Measurements from ENCODE around the gene ADAM10.
"Not testable (repeated sequence)": the region's sequence is repeated elsewhere in the genome, so short reads cannot be mapped to it uniquely, and the experiment has no call there.

Gene ADAM10

DNA sequence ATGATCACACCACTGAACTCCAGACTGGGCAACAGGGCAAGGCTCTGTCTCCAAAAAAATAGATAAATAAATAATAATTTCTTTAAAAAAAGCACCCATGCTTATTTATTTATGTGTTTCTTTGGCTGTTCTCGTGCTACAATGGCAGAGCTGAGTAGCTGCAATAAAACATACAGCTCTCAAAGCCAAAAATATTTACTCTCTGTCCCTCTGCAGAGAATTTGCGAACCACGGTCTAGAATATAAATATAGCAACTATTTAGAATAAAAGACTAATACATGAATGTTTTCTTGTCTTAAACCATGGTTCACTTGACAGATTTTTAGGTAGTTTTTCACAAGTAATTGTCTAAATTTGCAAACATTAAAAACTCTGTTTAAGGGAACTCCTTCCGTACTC lies 72.7 kb downstream of the ADAM10 start:
- no peak for DNase-seq (ENCODE audit: low read depth)

DNA sequence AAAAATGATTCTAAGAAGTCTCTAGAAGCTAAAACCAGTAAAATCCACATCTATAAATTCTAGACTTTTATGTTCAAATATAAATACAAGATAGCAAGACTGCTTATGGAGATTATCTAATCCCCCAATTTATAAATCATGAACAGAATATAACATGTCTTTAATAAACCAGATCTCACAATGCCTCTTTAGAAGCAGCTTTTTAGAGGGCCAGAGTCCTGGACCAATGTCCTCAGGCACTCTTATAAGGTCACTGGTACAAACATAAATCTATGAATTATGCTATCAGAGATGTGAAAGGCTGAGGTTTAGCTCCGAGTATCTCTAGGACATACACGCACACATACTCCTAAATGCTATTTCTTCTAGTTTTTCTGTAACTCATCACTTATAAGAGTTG lies 78.3 kb downstream of the ADAM10 start:
- no peak for DNase-seq (ENCODE audit: low read depth)

DNA sequence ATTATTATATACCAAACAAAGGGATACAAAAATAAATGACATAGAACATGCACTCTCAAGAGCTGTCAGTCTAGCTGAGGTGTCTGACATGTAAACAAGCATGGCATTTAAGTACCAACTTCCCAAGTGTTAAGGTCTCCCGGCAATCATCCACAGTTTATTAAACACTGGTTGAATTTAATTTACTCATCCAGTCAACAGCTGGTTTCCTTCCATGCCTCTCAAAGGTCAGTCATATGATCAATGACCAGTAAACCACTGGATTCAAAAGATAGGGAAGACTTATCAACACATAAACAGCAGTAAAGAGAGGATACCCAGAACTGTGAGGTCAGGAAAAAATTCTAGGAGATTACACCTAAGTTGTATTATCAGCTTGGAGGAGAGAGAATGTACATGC lies 80.4 kb downstream of the ADAM10 start:
- no peak for DNase-seq (ENCODE audit: low read depth)

DNA sequence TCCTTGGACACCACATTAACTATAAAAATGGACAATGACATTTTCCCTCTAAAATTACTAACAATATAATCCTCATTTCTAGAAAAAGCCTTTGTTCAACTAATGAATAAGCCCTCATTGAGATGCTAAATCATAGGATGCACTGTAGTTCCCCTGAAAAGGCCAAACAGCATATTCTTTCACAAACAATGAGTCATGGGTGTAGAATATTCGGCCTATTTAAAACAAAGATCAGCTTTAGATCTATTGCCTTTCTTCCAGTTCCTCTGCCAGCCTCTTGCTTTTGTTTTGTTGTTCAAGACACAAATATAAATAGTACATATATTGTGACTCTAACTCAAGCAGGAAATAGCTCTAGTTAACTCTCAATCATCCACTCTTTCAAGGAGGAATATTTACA lies 82.5 kb downstream of the ADAM10 start:
- DNase-seq (ENCODE audit: low read depth): peak; percentile 35

DNA sequence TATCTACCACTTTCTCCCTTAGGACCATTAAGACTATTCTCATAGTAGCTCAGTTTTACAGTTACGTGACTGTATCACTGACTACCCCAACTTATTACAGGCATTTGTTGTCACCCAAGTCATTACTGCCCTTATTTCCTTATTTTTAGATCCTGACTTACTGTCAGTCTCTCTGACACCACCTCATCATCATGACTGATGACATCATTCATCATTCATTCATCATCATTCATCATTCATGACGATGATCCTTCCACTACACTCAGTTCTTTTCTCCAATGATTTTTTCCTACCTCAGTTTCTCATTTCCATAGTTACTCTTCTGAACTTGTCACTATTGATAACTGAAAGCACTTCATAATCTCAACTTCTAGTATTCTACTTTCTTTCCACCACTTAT lies 83.8 kb downstream of the ADAM10 start:
- DNase-seq (ENCODE audit: low read depth): no peak

DNA sequence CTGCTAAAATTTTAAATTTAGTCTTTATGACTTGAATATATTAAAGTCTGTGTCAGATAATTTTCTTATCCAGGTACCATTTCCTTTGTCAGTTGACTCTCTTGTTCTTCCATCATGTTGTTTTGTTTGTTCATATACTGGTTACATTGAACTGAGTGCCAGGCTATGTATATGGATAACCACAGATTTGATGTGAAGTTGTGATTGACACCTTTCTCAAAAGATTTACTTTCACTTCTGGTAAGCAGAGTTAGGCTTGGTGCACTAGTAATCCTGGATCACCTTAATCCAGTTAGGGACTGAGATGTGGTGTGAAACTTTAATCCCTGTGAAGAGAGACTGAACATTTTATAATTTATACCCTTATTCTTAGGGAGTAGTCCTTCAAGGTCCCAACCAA lies 99.4 kb downstream of the ADAM10 start:
- DNase-seq (ENCODE audit: low read depth): no peak

DNA sequence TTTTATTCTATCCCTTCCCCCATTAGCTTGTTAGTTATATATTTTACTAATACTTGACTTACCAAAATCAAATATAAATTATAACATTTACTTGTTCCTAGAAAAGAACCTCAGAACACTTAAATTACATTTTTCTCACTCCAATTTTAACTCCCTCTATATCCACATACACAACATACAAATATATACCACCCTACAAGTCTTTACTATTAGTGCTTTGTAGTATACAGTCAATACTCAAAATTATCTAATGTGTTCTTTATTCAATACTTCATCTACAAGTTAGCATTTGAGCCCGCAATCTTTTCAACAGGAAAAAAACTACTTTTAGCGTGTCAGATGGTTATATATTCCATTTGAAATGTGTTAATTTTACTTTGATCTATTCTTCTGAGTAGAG lies 100.3 kb downstream of the ADAM10 start:
- no peak for DNase-seq (ENCODE audit: low read depth)

DNA sequence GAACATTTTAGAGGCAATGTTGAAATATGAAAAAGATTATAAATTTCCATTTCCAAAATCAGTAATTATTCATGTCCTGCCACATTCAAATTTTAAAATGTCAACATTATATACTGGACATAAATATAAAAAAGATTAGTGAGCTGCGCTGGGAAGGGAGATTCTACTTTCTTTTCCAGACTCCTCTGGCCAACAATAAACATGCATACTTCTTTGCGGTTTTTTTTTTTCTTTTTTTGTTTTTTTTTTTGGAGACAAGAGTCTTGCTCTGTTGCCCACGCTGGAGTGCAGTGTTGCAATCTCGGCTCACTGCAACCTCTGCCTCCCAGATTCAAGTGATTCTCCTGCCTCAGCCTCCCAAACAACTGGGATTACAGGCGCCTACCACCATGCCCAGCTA lies 105.5 kb downstream of the ADAM10 start:
- no peak for DNase-seq (ENCODE audit: low read depth)

DNA sequence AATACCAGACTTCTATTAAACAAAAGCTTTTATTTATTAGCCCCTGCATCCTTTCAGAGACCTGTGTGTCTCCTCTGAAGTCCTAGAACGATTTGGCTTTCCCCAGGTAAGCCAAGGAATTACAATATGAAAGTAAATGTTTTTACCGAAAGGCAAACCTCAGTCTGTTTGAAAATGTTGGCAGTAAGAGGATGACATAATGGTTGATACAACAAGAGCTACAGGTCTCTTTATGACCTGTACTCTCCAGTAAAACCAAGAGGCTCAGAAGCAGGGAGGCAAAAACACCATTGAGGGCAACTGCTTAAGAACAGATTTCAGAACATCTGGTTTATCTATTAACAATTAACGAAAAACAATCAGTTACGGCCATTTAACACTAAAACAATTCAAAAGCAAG lies 107.8 kb downstream of the ADAM10 start:
- DNase-seq (ENCODE audit: low read depth): no peak

DNA sequence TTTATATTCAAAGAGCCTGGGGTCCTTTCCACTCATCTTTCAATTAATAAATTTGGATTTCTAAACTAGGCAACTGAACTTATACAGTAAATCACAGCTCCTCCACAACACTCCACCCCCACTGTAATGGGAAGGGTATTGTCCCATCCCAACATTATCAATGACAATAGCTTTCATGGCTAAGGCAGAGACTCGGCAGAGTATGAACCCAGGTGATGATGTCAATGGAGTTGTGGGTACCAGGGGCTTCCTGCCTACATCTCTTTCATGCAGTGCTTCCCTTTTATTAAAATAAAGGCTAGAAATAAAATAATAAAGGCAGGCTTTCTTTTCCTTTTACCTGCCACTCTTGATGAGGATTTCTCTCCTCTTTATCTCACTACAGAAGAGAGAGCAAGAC lies 109.5 kb downstream of the ADAM10 start:
- no peak for DNase-seq (ENCODE audit: low read depth)

DNA sequence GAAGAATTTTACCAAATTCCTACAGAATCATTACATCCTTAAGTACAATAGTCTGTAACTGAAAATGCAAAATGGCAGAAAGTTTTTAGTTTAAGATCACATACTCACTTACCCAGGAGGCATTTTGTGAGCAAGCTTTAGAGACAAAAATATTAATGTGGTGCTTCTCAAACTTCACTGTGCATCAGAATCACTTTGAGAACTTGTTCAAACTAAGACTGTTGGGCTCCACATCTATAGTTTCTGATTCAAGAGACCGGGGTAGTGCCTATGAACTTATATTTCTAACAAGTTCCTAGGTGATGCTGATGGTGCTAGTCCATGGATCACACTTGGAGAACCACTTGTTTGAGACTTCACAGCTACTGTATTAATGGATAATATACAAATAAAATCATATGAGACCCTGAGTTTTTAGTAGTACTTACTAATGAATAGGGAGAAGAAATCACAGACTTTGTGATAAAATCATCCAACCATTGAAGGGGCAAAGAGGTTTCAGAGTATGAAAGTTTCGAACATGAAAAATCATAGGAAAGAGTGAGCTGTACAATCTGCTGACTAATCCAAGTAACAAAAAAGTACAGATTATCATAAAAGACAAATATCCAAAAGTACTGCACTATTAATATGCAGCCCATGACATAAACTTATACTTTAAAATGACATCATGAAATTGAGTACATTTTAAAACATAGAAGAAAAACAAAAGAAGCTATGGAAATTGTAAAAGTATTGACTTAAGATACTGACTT lies 110.3 kb downstream of the ADAM10 start:
- DNase-seq (ENCODE audit: low read depth): no peak

DNA sequence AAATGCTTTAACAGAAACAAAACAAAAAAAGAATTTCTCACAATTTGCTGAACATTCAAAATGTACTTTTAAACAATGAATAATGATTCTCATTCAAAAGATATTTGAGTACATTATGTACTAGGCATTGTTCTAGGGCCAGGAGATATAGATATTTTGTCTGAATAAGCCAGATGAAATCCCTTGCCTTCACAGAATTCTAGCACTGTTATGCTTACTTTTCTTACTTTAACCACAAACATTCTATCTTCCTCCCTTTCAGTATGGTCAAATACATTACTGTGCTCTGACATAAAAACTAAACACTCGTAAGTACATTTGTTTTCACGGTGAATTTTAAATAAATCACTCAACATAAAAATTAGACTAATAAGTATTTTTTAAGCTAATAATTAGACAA lies 116.7 kb downstream of the ADAM10 start:
- no peak for DNase-seq (ENCODE audit: low read depth)

DNA sequence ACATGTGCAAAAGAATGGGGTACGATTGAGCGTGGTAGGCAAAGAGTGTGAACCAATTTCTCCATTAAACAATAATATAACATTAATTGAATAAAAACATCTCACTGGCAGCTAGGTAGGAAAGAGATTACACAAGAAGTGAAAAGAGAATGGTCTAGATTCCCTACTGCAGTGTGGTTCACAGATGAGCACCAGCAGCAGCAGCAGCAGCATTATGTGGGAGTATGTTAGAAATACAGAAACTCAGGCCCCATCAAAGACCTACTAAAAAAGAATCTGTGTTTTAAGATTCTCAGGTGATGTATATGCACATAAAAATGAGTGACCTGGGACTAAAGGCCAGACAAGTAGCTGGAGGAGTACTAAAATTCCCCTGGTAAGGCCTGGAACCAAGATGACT lies 118.2 kb downstream of the ADAM10 start:
- no peak for DNase-seq (ENCODE audit: low read depth)

DNA sequence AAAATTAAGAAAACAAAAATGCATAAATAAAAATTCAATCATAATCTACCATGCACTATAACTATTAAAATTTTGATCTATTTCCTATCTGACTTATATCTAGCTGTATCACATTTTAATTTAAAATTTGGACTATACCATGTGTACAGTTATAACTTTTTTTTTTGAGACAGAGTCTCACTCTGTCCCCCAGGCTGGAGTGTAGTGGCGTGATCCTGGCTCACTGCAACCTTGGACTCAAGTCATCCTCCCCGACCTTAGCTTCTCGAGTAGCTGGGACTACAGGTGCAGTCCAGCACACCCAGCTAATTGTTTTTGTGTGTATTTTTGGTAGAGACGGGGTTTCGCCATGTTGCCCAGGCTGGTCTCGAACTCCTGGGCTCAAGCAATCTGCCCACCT lies 119.9 kb downstream of the ADAM10 start:
- DNase-seq (ENCODE audit: low read depth): no peak

DNA sequence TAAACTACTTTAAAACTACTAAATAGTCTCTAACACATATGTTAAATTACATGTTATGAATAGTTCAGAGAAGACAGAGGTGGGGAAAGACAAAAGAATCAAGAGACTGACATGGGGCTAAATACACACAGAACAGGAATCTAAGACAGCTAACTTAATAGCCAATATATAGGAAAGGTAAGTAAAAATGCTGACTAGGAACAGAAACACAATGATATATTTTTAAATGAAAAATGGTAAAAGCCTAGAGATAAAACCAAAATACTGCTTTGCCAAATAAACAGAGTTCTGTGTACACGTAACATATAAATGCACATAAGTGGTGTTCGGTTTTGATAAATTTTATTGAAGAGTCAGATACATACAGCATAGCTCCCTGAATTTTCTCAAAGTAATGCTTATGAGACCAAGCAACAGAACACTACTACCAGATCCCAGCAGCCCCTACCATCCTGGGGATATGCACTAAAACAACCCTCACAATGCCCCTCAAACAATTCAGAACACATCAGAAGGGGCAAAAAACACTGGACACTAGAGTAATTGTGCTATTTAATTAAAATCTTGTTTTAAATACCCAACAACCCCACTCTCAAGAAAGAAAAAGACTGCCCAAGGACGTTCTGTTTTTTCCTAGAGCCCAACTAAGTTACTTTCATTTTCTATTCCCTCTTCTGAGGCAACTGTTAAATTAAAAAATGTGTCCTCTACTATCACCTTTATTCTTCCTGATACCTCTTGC lies 121.1 kb downstream of the ADAM10 start:
- peak; percentile 20 for DNase-seq (ENCODE audit: low read depth)

DNA sequence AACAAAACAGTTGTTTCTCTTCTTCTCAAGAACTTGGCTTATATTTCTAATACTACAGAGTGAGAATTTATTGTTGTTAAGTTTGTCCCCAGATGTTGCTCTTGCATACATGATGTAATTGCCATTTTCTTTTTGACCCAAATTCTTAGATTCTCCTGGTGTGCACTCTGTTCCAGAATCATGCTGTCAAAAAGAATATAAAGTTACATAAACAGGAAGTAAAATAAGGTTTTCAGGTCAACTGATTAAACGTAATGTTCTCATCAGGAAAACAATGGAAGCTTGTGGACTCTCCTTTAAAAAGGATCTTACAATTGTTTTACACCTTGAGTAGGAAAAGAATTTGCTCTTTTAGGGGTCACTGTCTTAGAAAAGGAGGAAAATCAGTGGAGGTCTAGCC lies 121.8 kb downstream of the ADAM10 start:
- DNase-seq (ENCODE audit: low read depth): no peak

DNA sequence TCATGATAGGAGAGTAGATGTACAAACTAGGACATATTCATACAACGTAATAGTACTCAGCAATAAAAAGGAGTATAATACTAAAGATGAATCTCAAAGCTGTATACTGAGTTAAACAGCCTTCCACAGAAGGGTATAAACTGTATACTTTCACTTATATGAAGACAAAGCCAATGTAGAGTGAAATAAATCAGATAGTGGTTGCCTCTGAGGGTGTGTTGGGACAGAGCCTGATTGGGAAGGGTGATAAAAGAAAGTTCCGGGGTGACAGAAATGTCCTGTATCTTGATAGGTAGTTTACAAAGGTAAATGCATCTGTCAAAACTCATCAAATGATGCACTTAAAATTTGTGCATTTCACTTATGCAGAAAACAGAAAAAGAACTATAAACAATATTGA lies 122.5 kb downstream of the ADAM10 start:
- DNase-seq (ENCODE audit: low read depth): no peak

DNA sequence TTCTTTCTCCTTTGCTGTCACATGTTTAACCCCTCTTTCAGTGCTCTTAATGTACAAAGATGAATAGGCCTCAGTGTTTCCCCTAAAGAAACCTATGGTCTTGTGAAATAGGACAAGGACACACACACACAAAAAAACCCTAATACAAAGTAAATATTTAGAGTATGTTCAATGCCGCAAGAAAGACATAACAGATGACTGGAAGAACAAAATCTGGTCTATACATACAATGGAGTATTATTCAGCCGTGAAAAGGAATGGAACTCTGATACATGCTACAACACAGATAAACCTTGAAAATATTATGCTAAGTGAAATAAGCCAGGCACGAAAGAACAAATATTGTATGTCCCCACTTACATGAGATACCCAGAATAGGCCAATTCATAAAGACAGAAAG lies 123.1 kb downstream of the ADAM10 start:
- no peak for DNase-seq (ENCODE audit: low read depth)

DNA sequence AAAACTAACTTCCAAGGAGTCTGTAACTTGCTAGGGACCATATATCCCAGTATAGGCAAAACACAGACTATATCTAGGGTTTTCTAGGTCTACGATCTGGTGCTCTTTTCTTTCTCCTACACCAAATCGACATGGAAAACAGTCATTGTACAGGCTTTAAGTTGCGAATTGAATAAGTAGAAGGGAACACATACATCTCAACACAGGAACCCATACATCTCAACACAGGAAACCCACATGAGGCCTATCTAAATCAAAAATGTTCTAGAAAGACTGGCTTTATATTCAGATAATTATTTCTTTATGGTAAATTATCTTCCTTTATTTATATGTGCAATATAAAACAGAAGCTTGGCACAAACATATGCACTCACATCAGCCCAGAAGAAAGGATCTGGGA lies 126.6 kb downstream of the ADAM10 start:
- DNase-seq (ENCODE audit: low read depth): no peak

DNA sequence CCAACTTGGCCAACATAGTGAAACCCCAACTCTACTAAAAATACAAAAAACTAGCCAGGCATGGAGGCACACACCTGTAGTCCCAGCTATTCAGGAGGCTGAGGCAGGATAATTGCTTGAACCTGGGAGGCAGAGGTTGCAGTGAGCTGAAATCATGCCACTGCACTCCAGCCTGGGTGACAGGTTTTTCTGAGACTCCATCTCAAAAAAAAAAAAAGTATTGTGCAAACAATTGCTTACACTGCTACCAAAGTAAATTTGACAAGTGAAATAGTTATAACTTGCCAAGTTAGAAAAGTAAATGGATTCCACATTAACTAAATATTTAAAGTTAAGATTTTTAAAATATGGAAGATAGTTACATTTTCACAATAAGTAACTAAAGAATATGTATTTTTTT lies 129.2 kb downstream of the ADAM10 start:
- not testable (repeated sequence) for DNase-seq (ENCODE audit: low read depth)

DNA sequence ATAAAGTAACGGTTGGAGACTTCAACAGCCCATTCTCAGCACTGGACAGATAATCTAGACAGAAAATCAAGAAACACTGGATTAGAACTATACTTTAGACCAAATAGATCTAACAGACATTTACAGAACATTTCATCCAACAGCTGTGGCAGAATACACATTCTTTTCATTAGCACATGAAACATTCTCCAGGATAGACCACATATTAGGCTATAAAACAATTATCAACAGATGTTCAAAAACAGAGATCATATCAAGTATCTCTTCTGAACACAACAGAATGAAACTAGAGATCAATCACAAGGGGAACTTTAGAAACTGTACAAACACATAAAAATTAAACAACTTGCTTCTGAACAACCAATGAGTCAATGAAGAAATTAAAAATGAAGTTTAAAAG lies 133.3 kb downstream of the ADAM10 start:
- no peak for DNase-seq (ENCODE audit: low read depth)

DNA sequence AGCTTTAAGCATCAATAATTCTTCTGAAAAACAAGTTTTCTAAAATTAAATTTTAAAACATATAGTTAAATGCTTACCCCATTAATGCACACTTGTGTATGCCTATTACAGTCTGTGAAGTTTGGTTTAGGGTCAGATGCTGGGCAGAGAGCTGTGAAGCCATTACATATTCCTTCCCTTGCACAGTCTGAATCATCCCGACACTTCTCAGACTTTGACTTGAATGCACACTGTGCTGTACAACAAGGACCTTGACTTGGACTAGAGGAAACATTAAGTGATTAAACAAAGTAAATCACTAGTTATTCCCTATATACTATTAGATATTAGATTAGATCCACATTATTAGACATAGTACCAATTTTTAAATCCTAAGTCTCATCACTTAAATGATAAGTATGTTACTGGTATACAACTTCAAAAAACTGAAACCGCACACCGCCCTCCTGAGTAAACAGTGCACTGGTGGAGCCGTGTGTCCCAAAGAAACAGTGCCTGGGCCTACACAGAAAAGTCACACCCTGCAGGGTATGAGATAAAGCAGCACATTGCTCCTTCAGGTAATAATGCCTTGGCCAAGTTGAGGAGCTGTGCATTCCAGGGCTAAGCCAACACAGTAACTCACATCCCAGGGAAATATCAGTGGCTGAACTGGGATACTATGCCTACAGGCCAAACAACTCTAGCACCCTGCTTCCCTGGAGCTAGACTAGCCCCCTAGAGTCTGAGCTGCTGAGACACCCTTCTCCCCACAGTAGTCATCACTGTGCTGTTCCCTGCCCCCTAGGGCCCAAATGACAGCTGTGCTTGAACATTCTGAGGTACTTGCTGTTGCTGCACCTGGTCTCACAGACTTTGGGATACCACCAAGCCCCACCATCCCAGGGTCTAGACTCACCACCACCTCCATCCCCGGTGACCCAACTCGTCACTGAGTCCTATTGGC lies 137.5 kb downstream of the ADAM10 start:
- no peak for DNase-seq (ENCODE audit: low read depth)

DNA sequence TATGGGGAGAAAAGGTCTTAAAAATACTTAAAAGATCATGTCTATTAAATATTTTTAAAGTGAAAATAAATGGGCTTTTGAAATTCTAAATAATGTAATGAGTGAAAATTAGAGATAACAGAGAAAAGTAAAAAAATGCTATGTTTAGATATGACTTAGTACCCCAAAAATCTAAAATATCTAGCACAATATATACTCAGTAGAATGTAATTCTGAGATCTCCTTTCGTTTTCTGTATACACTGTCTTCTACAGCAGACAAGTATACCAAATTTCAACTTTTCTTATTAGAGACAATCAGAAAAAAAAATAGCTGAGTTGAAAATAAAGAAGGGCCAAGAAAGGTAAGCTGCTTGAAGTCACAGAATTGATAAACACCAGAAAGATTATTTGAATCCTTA lies 140.8 kb downstream of the ADAM10 start:
- DNase-seq (ENCODE audit: low read depth): peak; percentile 42

All from EH (cell line).